ENCODE measurements around the gene IL10RA.

Gene IL10RA

DNA sequence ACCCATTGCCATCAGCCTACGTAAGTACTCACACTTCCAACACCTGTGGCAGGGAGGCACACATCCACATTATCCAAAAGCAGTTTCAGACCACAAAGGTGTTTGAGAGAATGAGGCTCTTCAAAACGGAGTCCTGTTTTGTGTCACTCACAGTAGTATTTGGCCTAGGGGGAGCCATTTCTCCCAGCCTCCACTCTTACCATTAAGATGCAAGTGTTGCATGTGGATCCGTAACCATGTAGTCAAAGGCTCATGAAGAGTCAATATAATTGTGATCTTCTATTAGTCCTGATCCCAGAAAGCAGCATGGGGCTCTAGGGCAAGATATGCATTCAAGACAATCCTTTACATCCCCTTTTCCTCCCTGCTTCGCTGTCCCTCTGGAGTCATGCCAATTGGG is 41.5 kb downstream of the IL10RA start:
- no peaks in the 10 kb centered on the region for H3K36me3 Mint-ChIP-seq (ENCODE audit: low read depth)
- no peak overlapping the region for H3K4me3 Mint-ChIP-seq
- H3K27me3 Mint-ChIP-seq (ENCODE audit: low read depth) = peaks cover 5% of the 10 kb centered on the region
- no peak for TF ChIP-seq CTCF (IDR thresholded peaks at IDR 0.05; ENCODE audit: unreplicated experiment in 3 of 3)
- no peaks in the 10 kb centered on the region for H3K4me1 Mint-ChIP-seq
- H3K27ac Mint-ChIP-seq = no peak overlapping the region
- H3K9me3 Mint-ChIP-seq = peaks cover 3% of the 10 kb centered on the region

DNA sequence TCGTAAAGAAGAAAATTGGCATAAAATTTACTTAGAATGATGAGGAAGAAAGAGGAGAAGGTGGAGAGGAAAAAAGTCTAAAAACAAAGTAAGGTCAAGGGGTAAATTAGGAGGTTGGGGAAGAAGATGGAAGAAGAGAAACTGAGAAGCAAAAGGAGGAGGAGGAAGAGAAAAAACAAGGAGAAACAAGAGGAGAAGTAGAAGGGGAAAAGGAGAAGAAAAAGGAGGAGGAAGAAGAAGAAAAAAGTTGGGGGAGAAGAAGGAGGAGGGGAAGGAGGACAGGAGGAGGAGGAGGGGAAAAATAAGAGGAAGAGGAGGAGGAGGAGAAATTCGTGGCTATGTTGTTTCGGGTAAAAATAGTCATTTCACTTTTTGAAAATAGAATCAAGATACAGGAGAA is 42.4 kb downstream of the IL10RA start:
- Mint-ChIP-seq H3K27me3 (ENCODE audit: low read depth) (peaks cover 5% of the 10 kb centered on the region), H3K36me3 (ENCODE audit: low read depth) (no peaks in the 10 kb centered on the region), H3K4me3 (no peak overlapping the region), H3K27ac (no peak overlapping the region), H3K4me1 (no peaks in the 10 kb centered on the region), H3K9me3 (peaks cover 3% of the 10 kb centered on the region)
- no peak for TF ChIP-seq CTCF (IDR thresholded peaks at IDR 0.05; ENCODE audit: unreplicated experiment in 3 of 3)

DNA sequence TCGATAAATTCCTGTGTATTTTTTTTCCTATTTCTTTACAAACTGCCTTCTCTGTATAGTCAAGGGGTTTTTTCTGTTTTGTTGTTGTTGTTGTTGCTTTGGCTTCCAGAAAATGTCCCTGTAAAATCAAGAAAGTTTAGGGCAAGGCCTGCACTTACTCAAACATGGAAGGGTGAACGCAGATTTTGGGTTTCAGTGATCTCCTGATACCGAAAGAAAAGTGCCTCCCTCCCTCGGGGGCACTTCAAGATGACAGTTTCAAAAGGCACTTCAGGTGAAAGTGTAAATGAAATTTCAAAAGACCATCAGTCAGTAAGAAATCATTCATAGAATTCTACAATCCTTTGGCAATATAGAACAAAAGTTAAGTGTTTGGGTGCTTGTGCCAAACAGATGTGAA is 47.2 kb downstream of the IL10RA start:
- H3K4me3 Mint-ChIP-seq = no peak overlapping the region
- peaks cover 11% of the 10 kb centered on the region for H3K27me3 Mint-ChIP-seq (ENCODE audit: low read depth)
- no peaks in the 10 kb centered on the region for H3K36me3 Mint-ChIP-seq (ENCODE audit: low read depth)
- H3K4me1 Mint-ChIP-seq = no peaks in the 10 kb centered on the region
- H3K27ac Mint-ChIP-seq = no peak overlapping the region
- TF ChIP-seq CTCF (IDR thresholded peaks at IDR 0.05; ENCODE audit: unreplicated experiment in 3 of 3) = no peak
- H3K9me3 Mint-ChIP-seq = no peaks in the 10 kb centered on the region

GRCh38 chr11:118042141-118042540 is 55.9 kb downstream of the IL10RA start:
- peaks cover 18% of the 10 kb centered on the region for H3K27me3 Mint-ChIP-seq (ENCODE audit: low read depth)
- no peaks in the 10 kb centered on the region for H3K9me3 Mint-ChIP-seq
- H3K4me1 Mint-ChIP-seq = peaks cover 6% of the 10 kb centered on the region
- no peaks in the 10 kb centered on the region for H3K36me3 Mint-ChIP-seq (ENCODE audit: low read depth)
- no peak overlapping the region for H3K4me3 Mint-ChIP-seq
- H3K27ac Mint-ChIP-seq = no peak overlapping the region
- no peak for TF ChIP-seq CTCF (IDR thresholded peaks at IDR 0.05; ENCODE audit: unreplicated experiment in 3 of 3)

DNA sequence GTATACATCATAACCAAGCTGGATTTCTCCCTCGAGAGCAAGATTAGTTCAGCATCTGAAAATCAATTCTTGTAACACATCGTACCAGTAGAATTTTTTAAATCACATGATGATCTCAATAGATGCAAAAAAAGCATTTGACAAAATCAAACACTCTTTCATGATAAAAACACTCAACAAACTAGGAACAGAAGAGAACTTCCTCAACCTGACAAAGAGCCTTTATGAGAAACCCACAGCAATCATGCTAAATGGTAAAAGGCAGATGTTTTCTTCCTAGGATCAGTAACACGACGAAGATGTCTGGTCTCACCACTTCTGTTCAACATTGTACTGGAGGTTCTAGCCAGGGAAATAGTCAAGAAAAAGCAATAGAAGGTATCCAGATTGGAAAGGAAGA is 56.6 kb downstream of the IL10RA start:
- peaks cover 17% of the 10 kb centered on the region for H3K27me3 Mint-ChIP-seq (ENCODE audit: low read depth)
- peaks cover 6% of the 10 kb centered on the region for H3K4me1 Mint-ChIP-seq
- no peaks in the 10 kb centered on the region for H3K9me3 Mint-ChIP-seq
- H3K36me3 Mint-ChIP-seq (ENCODE audit: low read depth) = no peaks in the 10 kb centered on the region
- no peak overlapping the region for H3K27ac Mint-ChIP-seq
- TF ChIP-seq CTCF (IDR thresholded peaks at IDR 0.05; ENCODE audit: unreplicated experiment in 3 of 3) = no peak
- no peak overlapping the region for H3K4me3 Mint-ChIP-seq

GRCh38 chr11:118045191-118045590 is 59.0 kb downstream of the IL10RA start:
- Mint-ChIP-seq H3K27ac (no peak overlapping the region), H3K9me3 (no peaks in the 10 kb centered on the region), H3K27me3 (ENCODE audit: low read depth) (peaks cover 13% of the 10 kb centered on the region), H3K36me3 (ENCODE audit: low read depth) (no peaks in the 10 kb centered on the region), H3K4me3 (no peak overlapping the region), H3K4me1 (peaks cover 6% of the 10 kb centered on the region)
- no peak for TF ChIP-seq CTCF (IDR thresholded peaks at IDR 0.05; ENCODE audit: unreplicated experiment in 3 of 3)
